GM13976 (cell line): ENCODE data around the gene L3MBTL4.

Source experiments
- DNase-seq: peaks from one replicate; pipeline ENCODE4 v3.0.0; 2012; ENCODE audit warnings: low spot score
- in situ Hi-C: fragments of 300-500 bp; cut with MboI; formaldehyde crosslinking; loops from one replicate; pipeline ENCODE4 v1.12.0; 2022; ENCODE audit warnings: low sequenced_read_pairs, mixed read lengths, inconsistent platforms; ENCODE audit not compliant: unreplicated experiment
- TF ChIP-seq, protein P1 (sequence below): IDR thresholded peaks from 2 replicates; pipeline ENCODE4 v1.5.1; 2012; ENCODE audit warnings: borderline replicate concordance, mild to moderate bottlenecking; ENCODE audit not compliant: insufficient read depth; ENCODE audit errors: extremely low read depth, missing control alignments, control extremely low read depth

L3MBTL4 gene

DNA sequence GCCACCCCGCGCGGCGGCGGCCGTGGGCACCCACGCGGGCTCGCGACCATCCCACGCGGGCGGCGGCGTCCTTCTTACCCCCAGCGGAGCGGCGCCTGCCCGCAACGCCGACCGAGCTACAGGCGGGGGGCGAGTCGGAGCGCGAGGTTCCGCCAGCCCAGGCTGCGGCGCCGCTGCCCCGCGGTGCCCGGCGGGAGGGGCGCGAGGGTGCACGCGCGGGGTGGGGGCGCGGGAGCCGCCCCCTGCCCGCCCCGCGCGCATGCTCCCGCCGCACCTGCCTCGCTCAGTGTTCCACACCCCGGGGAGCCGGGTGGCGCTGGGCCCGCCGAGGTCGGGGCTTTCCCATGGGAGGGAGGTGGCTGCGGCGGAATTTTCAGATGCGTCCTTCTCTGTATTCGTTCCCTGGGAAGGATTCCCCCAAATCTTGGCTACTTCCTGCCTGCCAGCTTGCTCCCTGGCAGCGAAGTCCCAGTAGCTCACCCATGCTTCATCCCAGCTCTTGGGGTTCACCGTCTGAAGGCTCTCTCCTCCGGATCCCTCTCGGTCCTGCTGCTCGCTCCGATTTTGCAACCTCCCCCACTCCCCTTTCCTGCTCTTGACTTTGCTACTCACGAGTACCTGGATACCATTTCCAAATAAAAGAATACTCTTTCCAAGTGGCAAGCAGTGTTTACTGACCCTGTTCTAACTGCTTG is at the start of gene L3MBTL4:
Gene L3MBTL4, minus strand, starts transcription at position 189 of the 695 bp plus-strand sequence. CDS start 103,286 bp downstream, outside the sequence.
- in situ Hi-C loops: no loop called here
- TF ChIP-seq, protein P1, sequence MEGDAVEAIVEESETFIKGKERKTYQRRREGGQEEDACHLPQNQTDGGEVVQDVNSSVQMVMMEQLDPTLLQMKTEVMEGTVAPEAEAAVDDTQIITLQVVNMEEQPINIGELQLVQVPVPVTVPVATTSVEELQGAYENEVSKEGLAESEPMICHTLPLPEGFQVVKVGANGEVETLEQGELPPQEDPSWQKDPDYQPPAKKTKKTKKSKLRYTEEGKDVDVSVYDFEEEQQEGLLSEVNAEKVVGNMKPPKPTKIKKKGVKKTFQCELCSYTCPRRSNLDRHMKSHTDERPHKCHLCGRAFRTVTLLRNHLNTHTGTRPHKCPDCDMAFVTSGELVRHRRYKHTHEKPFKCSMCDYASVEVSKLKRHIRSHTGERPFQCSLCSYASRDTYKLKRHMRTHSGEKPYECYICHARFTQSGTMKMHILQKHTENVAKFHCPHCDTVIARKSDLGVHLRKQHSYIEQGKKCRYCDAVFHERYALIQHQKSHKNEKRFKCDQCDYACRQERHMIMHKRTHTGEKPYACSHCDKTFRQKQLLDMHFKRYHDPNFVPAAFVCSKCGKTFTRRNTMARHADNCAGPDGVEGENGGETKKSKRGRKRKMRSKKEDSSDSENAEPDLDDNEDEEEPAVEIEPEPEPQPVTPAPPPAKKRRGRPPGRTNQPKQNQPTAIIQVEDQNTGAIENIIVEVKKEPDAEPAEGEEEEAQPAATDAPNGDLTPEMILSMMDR: no peak
- peak; percentile 76 for DNase-seq

DNA sequence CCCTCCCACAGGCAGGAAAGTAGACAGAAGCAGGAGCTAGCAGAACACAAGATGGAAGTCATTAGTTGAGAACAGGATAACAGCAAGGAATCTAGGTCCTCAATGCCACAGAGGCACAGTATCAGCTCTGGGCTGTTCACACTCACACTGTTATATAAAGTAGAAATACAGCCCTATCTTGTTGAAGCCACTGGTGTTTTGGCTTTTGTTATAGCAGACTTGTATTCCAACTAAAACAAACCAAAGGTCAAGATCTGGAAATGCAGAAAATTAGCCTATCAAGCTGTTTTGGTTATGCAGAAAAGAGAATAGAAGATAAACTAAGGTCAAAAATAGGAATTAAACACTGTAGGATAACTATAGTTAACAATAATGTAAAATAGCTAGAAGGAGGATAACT is 37.5 kb upstream of the L3MBTL4 start:
- in situ Hi-C loops: no loop called here
- DNase-seq: no peak
- TF ChIP-seq, protein P1: no peak

DNA sequence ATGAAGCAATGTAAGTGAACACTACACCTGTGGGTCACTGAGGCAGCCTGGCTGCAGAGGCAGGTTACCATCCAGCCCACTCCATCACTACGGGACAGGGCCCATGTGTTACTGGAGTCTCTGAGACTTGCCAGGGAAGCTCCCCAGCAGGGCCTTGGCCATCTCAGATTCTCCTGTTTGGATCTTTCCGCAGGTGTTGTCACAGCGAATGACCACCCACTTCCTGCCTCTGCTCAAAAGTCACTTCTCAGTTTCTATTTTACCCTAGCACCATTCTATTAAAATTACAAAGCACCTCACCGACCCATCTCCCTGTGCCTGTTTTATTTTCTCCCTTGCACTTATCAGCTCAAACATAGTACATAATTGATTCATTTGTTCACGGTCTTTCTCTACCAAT is 34.5 kb upstream of the L3MBTL4 start:
- in situ Hi-C loops: no loop called here

DNA sequence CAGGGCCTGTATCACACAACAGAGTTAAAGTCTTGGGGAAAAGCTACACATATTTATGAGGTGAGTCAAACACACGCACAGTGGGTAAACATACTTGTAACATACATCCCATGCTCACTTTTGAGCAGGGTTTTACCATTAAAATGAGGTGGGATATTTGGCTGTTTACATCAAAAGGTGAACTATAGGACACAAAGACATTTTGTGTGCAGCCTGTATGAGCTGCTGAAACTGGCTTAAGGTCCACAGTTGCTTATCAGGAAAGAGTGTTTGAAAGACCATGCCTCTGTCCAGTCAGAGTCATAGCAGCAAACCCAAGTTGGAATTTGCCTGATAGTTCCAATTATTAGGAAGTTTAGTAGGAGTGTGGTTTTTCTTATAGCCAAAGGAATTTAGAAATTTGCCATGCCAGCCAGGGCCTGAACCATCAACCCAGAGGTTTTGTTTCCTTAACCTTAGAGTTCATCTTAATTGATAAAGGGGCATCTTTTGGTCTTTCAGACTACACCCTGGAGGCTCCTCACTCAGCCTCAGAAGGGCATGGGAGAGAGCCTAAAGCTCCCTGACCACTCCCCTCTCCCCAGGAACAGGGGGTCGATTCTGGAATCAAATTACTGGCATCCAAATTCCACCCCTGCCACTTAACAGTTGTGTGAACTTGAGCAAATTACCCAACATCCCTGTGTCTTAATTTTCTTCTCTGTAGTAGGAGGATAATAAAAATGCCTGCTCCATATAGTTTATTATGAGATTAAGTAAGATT is 29.9 kb upstream of the L3MBTL4 start:
- DNase-seq: no peak
- in situ Hi-C loops: no loop called here
- TF ChIP-seq, protein P1: no peak

More for the DNA sequence above, 34.5 kb upstream of the L3MBTL4 start:
- peak; percentile 21 for DNase-seq
- TF ChIP-seq, protein P1: no peak

DNA sequence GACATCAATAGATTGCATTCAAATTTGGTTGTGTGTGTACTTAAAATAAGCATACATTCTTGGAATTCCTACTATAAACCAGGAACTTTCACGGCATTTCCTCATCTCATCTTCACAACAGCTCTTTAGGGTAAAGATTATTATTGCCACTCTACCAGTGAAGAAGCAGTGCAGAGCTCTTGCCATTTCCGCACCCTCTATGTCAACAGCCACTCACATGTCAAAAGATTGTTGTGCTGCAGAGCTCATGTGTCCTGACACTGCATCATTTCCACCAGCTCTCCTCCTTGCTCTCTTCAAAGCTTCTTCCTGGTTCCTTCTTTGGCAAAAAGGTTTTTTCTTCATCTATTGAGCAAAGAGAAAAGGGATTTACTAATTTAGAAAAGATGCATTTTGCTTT is 26.5 kb upstream of the L3MBTL4 start:
- TF ChIP-seq, protein P1: no peak
- in situ Hi-C loops: no loop called here
- DNase-seq: no peak

DNA sequence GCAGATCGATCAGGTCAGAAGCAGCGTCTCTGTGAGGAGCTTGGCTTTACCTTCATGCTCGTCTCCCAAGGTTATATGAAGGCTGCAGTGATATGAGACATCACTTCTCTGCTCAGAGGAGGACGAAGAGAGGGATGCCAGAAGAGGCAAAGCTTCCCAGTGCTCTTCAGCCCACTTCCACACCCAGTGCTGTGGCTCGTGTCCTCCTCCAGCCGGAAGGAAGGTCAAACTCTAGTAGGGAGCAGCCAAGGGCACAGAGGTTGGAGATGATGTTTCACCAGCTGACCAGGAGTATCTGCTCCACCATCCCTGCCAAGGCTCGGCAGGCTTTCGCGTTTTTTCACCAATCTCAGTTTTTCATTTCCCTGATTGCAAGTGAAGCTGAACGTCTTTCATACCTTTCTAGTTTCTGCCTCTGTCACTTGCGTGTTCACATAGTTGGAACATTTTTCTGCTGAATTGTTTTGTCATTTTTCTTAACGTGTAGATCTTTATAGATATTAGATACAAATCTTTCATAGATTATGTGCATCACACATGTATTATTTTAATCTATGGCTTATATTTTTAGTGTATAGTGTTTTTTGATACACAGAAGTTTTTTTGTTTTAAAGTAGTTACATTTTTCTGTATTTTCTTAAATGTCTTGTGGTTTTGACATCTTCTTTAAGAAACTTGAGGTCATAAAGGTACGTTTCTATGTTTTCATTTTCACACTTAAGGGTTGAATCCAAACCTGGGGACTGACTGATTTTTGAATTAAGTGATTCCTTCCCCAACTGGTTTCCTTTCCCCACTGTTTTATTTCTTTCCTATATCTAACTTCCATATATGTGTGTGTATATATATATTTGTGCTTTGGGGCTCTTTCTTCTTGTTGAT is 23.5 kb upstream of the L3MBTL4 start:
- TF ChIP-seq, protein P1: no peak
- in situ Hi-C loops: no loop called here
- DNase-seq: no peak
